GM23338 (cell line): ENCODE measurements around the gene MORC2. TPM values are rescaled to one million over a fixed set of nuclear protein-coding genes. Genes with fewer than 3 reads are reported as not detected.

Source experiments
- ATAC-seq: fragments of 200-7000 bp; cut with Tn5 transposase; 3 replicates; pipeline ENCODE4 v1.9.1; 2020
- DNase-seq: peaks from one replicate; pipeline ENCODE4 v3.0.0-alpha.2; 2015; ENCODE audit warnings: low spot score
- H2AFZ ChIP-seq: fragments of 200-600 bp; sonication (generic); 2 replicates; pipeline ENCODE4 v1.8.0; 2016; ENCODE audit warnings: antibody characterized with exemption, mild to moderate bottlenecking, moderate library complexity
- H3F3A ChIP-seq: fragments of 200-600 bp; sonication (generic); replicated peaks from 2 replicates; pipeline ENCODE4 v1.8.0; 2017; ENCODE audit warnings: antibody characterized with exemption, mixed run types, low read depth
- H3K27ac ChIP-seq: fragments of 200-600 bp; sonication (generic); 2 replicates; pipeline ENCODE4 v1.6.1; 2016; ENCODE audit warnings: low read depth
- H3K27me3 ChIP-seq: fragments of 200-600 bp; sonication (generic); 2 replicates; pipeline ENCODE4 v1.8.0; 2016; ENCODE audit warnings: mild to moderate bottlenecking, mixed run types, moderate library complexity; ENCODE audit not compliant: insufficient read depth
- H3K36me3 ChIP-seq: fragments of 200-600 bp; sonication (generic); 2 replicates; pipeline ENCODE4 v1.8.0; 2016; ENCODE audit warnings: mild to moderate bottlenecking; ENCODE audit not compliant: insufficient read depth
- H3K4me1 ChIP-seq: fragments of 200-600 bp; sonication (generic); 2 replicates; pipeline ENCODE4 v1.8.0; 2016; ENCODE audit warnings: mild to moderate bottlenecking, moderate library complexity; ENCODE audit not compliant: insufficient read depth
- H3K4me2 ChIP-seq: fragments of 200-600 bp; sonication (generic); 2 replicates; pipeline ENCODE4 v1.7.1; 2017; ENCODE audit warnings: mixed run types
- H3K4me3 ChIP-seq: fragments of 200-600 bp; sonication (generic); 2 replicates; pipeline ENCODE4 v1.6.1; 2016; ENCODE audit warnings: mixed run types
- H3K79me2 ChIP-seq: fragments of 200-600 bp; sonication (generic); replicated peaks from 2 replicates; pipeline ENCODE4 v1.8.0; 2017; ENCODE audit warnings: mild to moderate bottlenecking; ENCODE audit not compliant: insufficient read depth
- H3K9me2 ChIP-seq: fragments of 200-600 bp; sonication (generic); 2 replicates; pipeline ENCODE4 v1.8.0; 2017; ENCODE audit not compliant: insufficient read depth
- H4K20me1 ChIP-seq: fragments of 200-600 bp; sonication (generic); replicated peaks from 2 replicates; pipeline ENCODE4 v1.8.0; 2017; ENCODE audit warnings: mild to moderate bottlenecking; ENCODE audit not compliant: insufficient read depth
- H3K27ac Mint-ChIP-seq: 2 replicates; pipeline ENCODE4 v1.8.0; 2020; ENCODE audit warnings: inconsistent platforms, mild to moderate bottlenecking, moderate library complexity, mixed read lengths
- H3K27me3 Mint-ChIP-seq: 3 replicates; pipeline ENCODE4 v1.8.0; 2022; ENCODE audit warnings: low read depth, mild to moderate bottlenecking, moderate library complexity, mixed read lengths, inconsistent platforms; ENCODE audit not compliant: insufficient read depth, poor library complexity
- H3K36me3 Mint-ChIP-seq: 3 replicates; pipeline ENCODE4 v1.8.0; 2021; ENCODE audit warnings: low read depth, mild to moderate bottlenecking, inconsistent platforms, moderate library complexity, mixed read lengths
- H3K4me1 Mint-ChIP-seq: 3 replicates; pipeline ENCODE4 v1.8.0; 2020; ENCODE audit warnings: mild to moderate bottlenecking, inconsistent platforms, mixed read lengths
- H3K4me3 Mint-ChIP-seq: 3 replicates; pipeline ENCODE4 v1.8.0; 2021; ENCODE audit warnings: moderate library complexity, mild to moderate bottlenecking, inconsistent platforms, mixed read lengths
- H3K9me3 Mint-ChIP-seq: 3 replicates; pipeline ENCODE4 v1.8.0; 2020; ENCODE audit warnings: moderate library complexity, mild to moderate bottlenecking, inconsistent platforms, mixed read lengths
- ETS1 ChIP-seq: IDR thresholded peaks from 2 replicates; pipeline ENCODE4 v1.6.1; 2016; ENCODE audit warnings: antibody characterized with exemption
- EZH2 ChIP-seq: fragments of 200-600 bp; sonication (generic); IDR thresholded peaks from one replicate; pipeline ENCODE4 v1.8.0; 2017; ENCODE audit warnings: antibody characterized with exemption, mild to moderate bottlenecking, low read depth; ENCODE audit not compliant: unreplicated experiment
- JUNB ChIP-seq: IDR thresholded peaks from one replicate; pipeline ENCODE4 v1.6.1; 2016; ENCODE audit warnings: antibody characterized with exemption; ENCODE audit not compliant: unreplicated experiment
- NANOG ChIP-seq: IDR thresholded peaks from 2 replicates; pipeline ENCODE4 v1.6.1; 2016; ENCODE audit warnings: antibody characterized with exemption, borderline replicate concordance
- POLR2AphosphoS5 ChIP-seq: IDR thresholded peaks from 2 replicates; pipeline ENCODE4 v1.6.1; 2016; ENCODE audit warnings: antibody characterized with exemption, low read depth
- STAT1 ChIP-seq: IDR thresholded peaks from one replicate; pipeline ENCODE4 v1.6.1; 2016; ENCODE audit warnings: antibody characterized with exemption; ENCODE audit not compliant: unreplicated experiment
- ZNF114 ChIP-seq: fragments of 250-450 bp; sonication (Bioruptor Pico); IDR thresholded peaks from 2 replicates; pipeline ENCODE4 v1.5.0; 2020; ENCODE audit warnings: mild to moderate bottlenecking, moderate library complexity
- ZNF331 ChIP-seq: fragments of 250-450 bp; sonication (Bioruptor Pico); IDR thresholded peaks from 2 replicates; pipeline ENCODE4 v1.5.0; 2020; ENCODE audit warnings: low read depth, mild to moderate bottlenecking, moderate library complexity
- polyA plus RNA-seq: library from polyadenylated mRNA; unstranded; fragments of >200 nt; fragmentation: Nextera tagmentation; extraction: Ambion mirVana; gene quantifications from 2 replicates; pipeline ENCODE4 v1.2.1, GENCODE V29; 2016
- total RNA-seq: library from RNA; depleted of rRNA; stranded (reverse); fragments of >200 nt; shearing (Covaris generic); gene quantifications from 2 replicates; pipeline ENCODE4 v1.2.3, GENCODE V29; 2014
- TF ChIP-seq, protein P1 (sequence below), 2 experiments: fragments of 200-600 bp in 1 of 2; sonication (generic) in 1 of 2; conservative IDR thresholded peaks; 2 replicates each; pipeline versions ENCODE4 v1.5.1 to v1.6.1; 2016 to 2017; ENCODE audit warnings: antibody characterized with exemption in 2 of 2, low read depth in 2 of 2, mild to moderate bottlenecking in 2 of 2, moderate library complexity in 1 of 2
- TF ChIP-seq, protein P2 (sequence below): IDR thresholded peaks from one replicate; pipeline ENCODE4 v1.6.1; 2018; ENCODE audit warnings: antibody characterized with exemption; ENCODE audit not compliant: unreplicated experiment

MORC2 gene
- total and polyA plus RNA-seq, 2 experiments from 2014 or later, result 33.1 to 63.8 TPM

- H3K27ac Mint-ChIP-seq, result no peak overlapping the region
- peaks cover 15% of the 10 kb centered on the region for H3K4me1 Mint-ChIP-seq
- no peak overlapping the region for H3K4me3 ChIP-seq
Observed at GRCh38 chr22:30885001-30885366, 83.6 kb downstream of the MORC2 start.

More at GRCh38 chr22:30885001-30885366, 83.6 kb downstream of the MORC2 start:
- H4K20me1 ChIP-seq, result no peaks in the 10 kb centered on the region
- ATAC-seq (no peak), DNase-seq (no peak)
- no peaks in the 10 kb centered on the region for H3K9me2 ChIP-seq
- Mint-ChIP-seq H3K36me3 (peaks cover 3% of the 10 kb centered on the region; the same call in 1 of the 3 replicates), H3K4me3 (no peak overlapping the region), H3K9me3 (no peaks in the 10 kb centered on the region), H3K27me3 (peaks cover 11% of the 10 kb centered on the region)
- no peaks in the 10 kb centered on the region for H3K27me3 ChIP-seq
- TF ChIP-seq NANOG (no peak), JUNB (no peak), ZNF114 (no peak), STAT1 (no peak), ETS1 (no peak), POLR2AphosphoS5 (no peak), ZNF331 (no peak), EZH2 (no peak)
- TF ChIP-seq, protein P1, sequence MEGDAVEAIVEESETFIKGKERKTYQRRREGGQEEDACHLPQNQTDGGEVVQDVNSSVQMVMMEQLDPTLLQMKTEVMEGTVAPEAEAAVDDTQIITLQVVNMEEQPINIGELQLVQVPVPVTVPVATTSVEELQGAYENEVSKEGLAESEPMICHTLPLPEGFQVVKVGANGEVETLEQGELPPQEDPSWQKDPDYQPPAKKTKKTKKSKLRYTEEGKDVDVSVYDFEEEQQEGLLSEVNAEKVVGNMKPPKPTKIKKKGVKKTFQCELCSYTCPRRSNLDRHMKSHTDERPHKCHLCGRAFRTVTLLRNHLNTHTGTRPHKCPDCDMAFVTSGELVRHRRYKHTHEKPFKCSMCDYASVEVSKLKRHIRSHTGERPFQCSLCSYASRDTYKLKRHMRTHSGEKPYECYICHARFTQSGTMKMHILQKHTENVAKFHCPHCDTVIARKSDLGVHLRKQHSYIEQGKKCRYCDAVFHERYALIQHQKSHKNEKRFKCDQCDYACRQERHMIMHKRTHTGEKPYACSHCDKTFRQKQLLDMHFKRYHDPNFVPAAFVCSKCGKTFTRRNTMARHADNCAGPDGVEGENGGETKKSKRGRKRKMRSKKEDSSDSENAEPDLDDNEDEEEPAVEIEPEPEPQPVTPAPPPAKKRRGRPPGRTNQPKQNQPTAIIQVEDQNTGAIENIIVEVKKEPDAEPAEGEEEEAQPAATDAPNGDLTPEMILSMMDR (conservative IDR thresholded peaks at IDR 0.05; ENCODE audit: low read depth in 2 of 2), result no peak
- TF ChIP-seq, protein P2, sequence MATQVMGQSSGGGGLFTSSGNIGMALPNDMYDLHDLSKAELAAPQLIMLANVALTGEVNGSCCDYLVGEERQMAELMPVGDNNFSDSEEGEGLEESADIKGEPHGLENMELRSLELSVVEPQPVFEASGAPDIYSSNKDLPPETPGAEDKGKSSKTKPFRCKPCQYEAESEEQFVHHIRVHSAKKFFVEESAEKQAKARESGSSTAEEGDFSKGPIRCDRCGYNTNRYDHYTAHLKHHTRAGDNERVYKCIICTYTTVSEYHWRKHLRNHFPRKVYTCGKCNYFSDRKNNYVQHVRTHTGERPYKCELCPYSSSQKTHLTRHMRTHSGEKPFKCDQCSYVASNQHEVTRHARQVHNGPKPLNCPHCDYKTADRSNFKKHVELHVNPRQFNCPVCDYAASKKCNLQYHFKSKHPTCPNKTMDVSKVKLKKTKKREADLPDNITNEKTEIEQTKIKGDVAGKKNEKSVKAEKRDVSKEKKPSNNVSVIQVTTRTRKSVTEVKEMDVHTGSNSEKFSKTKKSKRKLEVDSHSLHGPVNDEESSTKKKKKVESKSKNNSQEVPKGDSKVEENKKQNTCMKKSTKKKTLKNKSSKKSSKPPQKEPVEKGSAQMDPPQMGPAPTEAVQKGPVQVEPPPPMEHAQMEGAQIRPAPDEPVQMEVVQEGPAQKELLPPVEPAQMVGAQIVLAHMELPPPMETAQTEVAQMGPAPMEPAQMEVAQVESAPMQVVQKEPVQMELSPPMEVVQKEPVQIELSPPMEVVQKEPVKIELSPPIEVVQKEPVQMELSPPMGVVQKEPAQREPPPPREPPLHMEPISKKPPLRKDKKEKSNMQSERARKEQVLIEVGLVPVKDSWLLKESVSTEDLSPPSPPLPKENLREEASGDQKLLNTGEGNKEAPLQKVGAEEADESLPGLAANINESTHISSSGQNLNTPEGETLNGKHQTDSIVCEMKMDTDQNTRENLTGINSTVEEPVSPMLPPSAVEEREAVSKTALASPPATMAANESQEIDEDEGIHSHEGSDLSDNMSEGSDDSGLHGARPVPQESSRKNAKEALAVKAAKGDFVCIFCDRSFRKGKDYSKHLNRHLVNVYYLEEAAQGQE, result no peak
- H2AFZ ChIP-seq, result no peak overlapping the region
- no peak overlapping the region for H3K4me2 ChIP-seq
- peaks cover 5% of the 10 kb centered on the region; the same call in 1 of the 2 replicates for H3K4me1 ChIP-seq
- no peak overlapping the region for H3K27ac ChIP-seq
- H3K36me3 ChIP-seq, result no peaks in the 10 kb centered on the region
- H3F3A ChIP-seq, result no peaks in the 10 kb centered on the region
- H3K79me2 ChIP-seq, result no peaks in the 10 kb centered on the region
